Measurements from ENCODE around the gene OR11H6.
"Not testable (repeated sequence)": the region's sequence is repeated elsewhere in the genome, so short reads cannot be mapped to it uniquely, and the experiment has no call there.

The OR11H6 gene, protein sequence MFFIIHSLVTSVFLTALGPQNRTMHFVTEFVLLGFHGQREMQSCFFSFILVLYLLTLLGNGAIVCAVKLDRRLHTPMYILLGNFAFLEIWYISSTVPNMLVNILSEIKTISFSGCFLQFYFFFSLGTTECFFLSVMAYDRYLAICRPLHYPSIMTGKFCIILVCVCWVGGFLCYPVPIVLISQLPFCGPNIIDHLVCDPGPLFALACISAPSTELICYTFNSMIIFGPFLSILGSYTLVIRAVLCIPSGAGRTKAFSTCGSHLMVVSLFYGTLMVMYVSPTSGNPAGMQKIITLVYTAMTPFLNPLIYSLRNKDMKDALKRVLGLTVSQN

DNA sequence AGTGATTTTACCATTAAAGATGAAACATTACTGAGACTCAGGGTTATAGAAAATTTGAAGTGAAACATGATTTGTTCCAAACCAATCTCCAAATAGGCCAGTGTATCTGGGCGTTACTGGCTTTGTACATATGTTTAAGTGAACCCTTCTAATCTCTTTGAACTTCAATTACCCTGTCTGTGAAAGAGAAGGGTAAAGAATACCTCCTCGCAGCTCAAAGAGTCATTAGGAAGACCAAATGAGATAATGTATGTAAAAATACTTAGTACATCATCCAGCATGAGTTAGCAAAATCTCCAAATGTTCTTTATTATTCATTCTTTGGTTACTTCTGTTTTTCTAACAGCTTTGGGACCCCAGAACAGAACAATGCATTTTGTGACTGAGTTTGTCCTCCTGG is at the start of gene OR11H6:
Gene OR11H6, plus strand, starts transcription at position 301 of the 400 bp plus-strand sequence. Its CDS starts 0 bp downstream, at position 301.
- DNase-seq: no peak

- not testable (repeated sequence) for DNase-seq
Observed at GRCh38 chr14:20174205-20174604, 49.3 kb upstream of the OR11H6 start.

DNA sequence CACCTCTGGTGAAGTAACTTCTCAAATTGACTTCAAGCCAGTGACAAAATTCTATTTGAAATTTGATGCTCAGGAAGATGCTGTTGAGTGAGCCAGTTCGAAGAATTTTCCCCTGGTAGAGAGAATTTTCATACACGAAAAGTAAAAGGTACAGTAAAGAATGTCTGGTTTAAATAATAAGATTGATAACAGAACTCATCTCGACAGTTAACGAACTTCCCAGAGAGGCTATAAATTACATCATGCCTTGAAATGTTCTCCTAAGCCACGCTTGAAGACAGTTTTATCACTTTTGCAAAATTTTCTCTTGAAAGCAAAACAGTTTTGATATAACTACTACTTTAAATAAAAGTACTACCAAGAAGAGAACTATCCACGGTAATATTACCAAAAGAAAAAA is 47.2 kb upstream of the OR11H6 start:
- DNase-seq: no peak

DNA sequence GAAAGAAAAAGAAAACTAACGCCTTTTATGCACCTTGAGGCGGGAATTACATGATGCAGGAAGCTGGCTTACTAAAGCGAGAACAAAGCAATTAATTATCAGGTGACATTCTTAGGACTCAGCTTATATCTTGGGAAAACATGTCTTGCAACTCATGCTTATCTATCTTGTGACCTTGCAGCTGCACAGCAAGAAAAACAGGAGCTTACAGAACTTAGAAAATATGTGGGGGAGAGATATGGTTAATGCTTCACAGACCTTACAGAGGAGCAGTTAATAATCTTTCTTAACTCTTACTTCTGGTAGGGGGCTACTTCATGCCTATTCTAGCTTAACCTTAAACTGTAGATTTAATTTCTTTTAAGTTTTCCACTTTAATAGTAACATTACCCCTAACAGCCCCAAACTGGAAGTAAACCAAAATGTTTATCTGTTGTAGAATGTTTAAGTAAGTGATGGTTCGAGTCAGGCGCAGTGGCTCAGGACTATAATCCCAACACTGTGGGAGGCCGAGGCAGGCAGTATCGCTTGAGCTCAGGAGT is 46.0 kb upstream of the OR11H6 start:
- no peak for DNase-seq

- no peak for DNase-seq
Observed at GRCh38 chr14:20179218-20179617, 44.3 kb upstream of the OR11H6 start.

DNA sequence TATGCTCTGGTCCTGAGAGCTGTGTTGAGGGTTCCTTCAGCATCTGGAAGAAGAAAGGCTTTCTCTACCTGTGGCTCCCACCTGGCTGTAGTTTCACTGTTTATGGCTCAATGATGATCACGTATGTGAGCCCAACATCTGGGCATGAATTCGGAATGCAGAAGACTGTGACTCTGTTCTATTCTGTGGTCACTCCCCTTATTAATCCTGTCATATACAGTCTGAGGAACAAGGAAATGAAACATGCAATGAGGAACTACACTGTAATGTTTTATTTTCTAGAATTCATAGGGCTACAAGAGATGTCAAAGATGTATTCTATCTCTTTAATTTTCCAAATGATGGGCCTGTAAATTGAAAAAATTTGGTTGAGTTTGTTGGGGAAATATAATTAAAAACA is 43.6 kb upstream of the OR11H6 start:
- no peak for DNase-seq

- DNase-seq: no peak
Observed at GRCh38 chr14:20180486-20180885, 43.0 kb upstream of the OR11H6 start.

DNA sequence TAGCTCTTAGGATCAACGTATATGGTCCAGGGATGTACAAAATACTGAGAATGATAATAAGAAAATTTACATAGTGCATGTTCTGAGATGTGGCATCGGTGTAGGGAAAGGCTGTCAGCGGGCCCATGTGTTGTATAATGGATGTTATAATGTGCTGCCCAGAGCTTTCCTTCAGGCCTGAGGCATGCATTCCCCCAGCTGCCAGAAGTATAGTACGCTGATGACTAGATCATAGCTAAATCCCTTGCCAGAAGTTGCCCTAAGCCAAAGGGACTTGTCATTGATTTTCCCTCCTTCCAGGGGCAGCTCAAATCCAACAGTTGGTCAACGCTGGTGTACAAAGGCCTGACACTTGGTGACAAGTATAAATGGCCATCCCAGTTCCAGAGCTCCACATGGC is 39.3 kb upstream of the OR11H6 start:
- no peak for DNase-seq

- DNase-seq: no peak
Observed at GRCh38 chr14:20190596-20190995, 32.9 kb upstream of the OR11H6 start, which contains the start of gene OR11G2. Gene OR11G2 (plus strand): TSS chr14:20190896. CDS start chr14:20197438, 6,542 bp downstream.

DNA sequence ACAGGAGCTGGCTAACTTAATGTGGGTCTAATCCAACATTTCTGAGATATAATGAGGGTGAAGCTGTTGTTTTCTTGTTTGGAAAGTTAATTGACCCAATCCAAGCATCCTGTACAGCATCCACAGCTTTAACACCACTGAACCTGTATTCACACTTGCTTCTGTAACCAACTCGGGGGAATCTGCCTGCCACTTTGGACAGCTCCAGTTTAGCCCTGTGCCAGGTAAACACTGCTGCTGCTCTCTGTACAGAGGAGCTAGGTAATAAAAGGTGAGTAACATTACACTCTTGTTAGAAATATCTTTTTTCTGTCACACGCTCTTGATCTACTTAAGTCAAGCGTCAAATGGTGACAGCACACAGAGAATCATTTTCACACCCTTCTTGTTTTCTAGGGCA is 32.1 kb upstream of the OR11H6 start:
- DNase-seq: no peak

DNA sequence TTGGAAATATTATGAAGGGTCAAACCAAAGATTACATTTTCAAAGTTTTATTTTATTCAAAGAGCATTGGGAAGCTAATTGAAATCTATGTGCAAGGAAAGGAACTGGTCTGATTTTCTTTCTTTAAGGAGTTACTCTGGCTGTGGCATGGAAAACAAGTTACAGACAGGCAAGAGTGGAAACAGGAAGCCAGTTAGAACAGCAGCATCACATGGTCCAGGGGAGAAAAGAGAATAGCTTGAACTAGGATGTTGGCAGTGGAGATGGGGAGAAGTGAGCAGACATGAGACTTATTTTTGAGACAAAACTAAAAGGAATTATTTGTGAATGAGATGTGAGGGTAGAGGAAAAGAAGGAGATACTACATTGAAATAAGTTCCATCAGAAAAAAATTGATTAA is 29.4 kb upstream of the OR11H6 start:
- DNase-seq: no peak

DNA sequence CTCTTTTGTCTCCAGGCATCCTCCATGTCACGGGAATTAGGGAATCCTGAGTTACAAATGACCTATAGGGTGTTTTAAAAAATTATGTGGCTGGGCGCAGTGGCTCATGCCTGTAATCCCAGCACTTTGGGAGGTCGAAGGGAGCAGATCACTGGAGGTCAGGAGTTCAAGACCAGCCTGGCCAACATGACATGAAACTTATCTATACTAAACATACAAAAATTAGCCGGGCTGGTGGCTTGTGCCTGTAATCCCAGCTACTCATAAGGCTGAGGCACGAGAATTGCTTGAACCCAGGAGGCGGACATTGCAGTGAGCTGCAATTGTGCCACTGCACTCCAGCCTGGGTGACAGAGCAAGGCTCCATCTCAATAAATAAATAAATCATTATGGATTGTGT is 28.3 kb upstream of the OR11H6 start:
- DNase-seq: not testable (repeated sequence)

GRCh38 chr14:20195911-20196310 is 27.6 kb upstream of the OR11H6 start:
- DNase-seq: no peak

- DNase-seq: no peak
Observed at GRCh38 chr14:20197459-20197858, 26.1 kb upstream of the OR11H6 start.

- no peak for DNase-seq
Observed at GRCh38 chr14:20198991-20199390, 24.5 kb upstream of the OR11H6 start.

GRCh38 chr14:20204721-20205120 is 18.8 kb upstream of the OR11H6 start:
- no peak for DNase-seq

DNA sequence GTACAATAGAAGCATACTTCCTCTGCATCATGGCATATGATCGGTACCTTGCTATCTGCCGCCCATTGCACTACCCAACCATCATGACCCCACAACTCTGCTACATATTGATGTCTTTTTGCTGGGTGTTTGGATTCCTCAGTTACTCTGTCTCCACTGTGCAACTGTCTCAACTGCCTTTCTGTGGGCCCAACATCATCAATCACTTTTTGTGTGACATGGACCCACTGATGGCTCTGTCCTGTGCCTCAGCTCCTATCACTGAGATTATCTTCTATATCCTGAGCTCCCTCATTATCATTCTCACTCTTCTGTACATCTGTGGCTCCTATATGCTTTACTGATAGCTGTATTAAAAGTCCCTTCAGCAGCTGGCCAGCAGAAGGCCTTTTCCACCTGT is 13.9 kb upstream of the OR11H6 start:
- DNase-seq: no peak

DNA sequence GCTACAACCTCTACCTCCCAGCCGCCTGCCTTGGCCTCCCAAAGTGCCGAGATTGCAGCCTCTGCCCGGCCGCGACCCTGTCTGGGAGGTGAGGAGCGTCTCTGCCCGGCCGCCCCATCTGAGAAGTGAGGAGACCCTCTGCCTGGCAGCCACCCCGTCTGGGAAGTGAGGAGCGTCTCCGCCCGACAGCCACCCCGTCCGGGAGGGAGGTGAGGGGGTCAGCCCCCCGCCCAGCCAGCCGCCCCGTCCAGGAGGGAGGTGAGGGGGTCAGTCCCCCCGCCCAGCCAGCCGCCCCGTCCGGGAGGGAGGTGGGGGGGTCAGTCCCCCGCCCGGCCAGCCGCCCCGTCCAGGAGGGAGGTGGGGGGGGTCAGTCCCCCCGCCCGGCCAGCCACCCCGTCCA is 11.1 kb upstream of the OR11H6 start:
- not testable (repeated sequence) for DNase-seq

GRCh38 chr14:20215196-20215595 is 8.3 kb upstream of the OR11H6 start:
- no peak for DNase-seq

DNA sequence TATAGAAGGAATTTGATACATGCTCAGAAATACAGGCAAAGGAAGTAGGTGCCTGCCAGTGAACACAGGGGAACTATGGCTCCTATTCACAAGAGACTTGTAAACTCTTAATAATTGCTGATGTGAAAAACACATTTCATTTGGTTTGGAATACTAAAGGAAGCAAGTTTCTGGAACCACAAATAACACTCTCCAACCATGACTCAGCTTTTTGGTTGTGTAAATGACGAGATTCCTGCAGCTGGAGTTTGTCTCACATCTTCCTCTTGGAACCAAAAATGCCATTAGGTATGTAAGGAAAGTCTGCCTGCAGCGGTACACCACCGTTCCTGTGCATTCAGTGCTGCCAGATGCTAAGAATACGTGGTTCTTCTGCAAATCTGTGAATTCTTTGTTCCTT is 4.5 kb upstream of the OR11H6 start:
- no peak for DNase-seq

GRCh38 chr14:20228681-20229080 is 5.2 kb downstream of the OR11H6 start, which contains the start of gene OR11H7:
Gene OR11H7 (plus strand): TSS chr14:20228981.
- no peak for DNase-seq

- not testable (repeated sequence) for DNase-seq
Observed at GRCh38 chr14:20235415-20235814, 11.9 kb downstream of the OR11H6 start.

- peak; percentile 33 for DNase-seq
Observed at GRCh38 chr14:20247646-20248246, 24.2 kb downstream of the OR11H6 start.

- DNase-seq: no peak
Observed at GRCh38 chr14:20262642-20263128, 39.2 kb downstream of the OR11H6 start.

Measured in SHP77 treated with DMSO at 0.1 percent for 48 hours (cell line).